HCT116 (cell line): ENCODE results near the gene RIN3. TPM values are rescaled to one million over a fixed set of nuclear protein-coding genes. Genes with fewer than 3 reads are reported as not detected.

Source experiments
- ATAC-seq: fragments of 200-7000 bp; cut with Tn5 transposase; 2 replicates; pipeline ENCODE4 v1.9.1; 2020; ENCODE audit warnings: mild to moderate bottlenecking, moderate library complexity
- BruUV-seq: library from RNA; stranded (reverse); fragments of 400-500 nt; replicated peaks from 2 replicates; lab custom pipeline; 2021; lab: Mats Ljungman, UMichigan
- CTCF ChIA-PET: fragments of 300-600 bp; sonication (Branson Sonifier 250); formaldehyde crosslinking; loops from one replicate; lab custom pipeline; 2021; ENCODE audit warnings: antibody characterized with exemption; lab: Charles Lee
- POLR2A ChIA-PET: fragments of 300-600, 350-600 bp; sonication (Branson Sonifier 250); formaldehyde crosslinking; loops from one replicate; lab custom pipeline; 2021; ENCODE audit warnings: antibody characterized with exemption; lab: Charles Lee
- RAD21 ChIA-PET, 2 experiments: fragments of 300-600 bp; sonication (Branson Sonifier 250); formaldehyde crosslinking; loops; one replicate each; lab custom pipeline; 2023; ENCODE audit warnings: low total read pairs in 2 of 2; ENCODE audit not compliant: uncharacterized antibody in 2 of 2, unreplicated experiment in 2 of 2, low non-redundant PET in 1 of 2; lab: Charles Lee
- DNase-seq: peaks from one replicate; pipeline ENCODE4 v3.0.0-alpha.2; 2010; ENCODE audit warnings: low read depth, low spot score
- H2AFZ ChIP-seq: fragments of 200-600 bp; shearing (Covaris generic), sonication (generic); 2 replicates; pipeline ENCODE4 v1.6.1; 2017; ENCODE audit warnings: low read depth, mixed run types, mixed read lengths, antibody characterized with exemption, low read length; ENCODE audit not compliant: poor library complexity, severe bottlenecking
- H3K27ac ChIP-seq: 2 replicates; pipeline ENCODE4 v1.5.1; 2012; ENCODE audit warnings: low read depth, low read length
- H3K27me3 ChIP-seq: fragments of 200-600 bp; sonication (generic); 2 replicates; pipeline ENCODE4 v1.6.1; 2016; ENCODE audit warnings: mixed run types, low read length, mixed read lengths; ENCODE audit not compliant: insufficient read depth
- H3K36me3 ChIP-seq, 2 experiments: fragments of 200-500 bp in 1 of 2; fragments of 200-600 bp in 1 of 2; sonication (Bioruptor generic) in 1 of 2; sonication (generic) in 1 of 2; 2 replicates each; pipeline versions ENCODE4 v1.5.1 to v1.6.1; 2014 to 2016; ENCODE audit warnings: low read length in 2 of 2, inconsistent platforms in 1 of 2, mixed read lengths in 1 of 2, mixed run types in 1 of 2; ENCODE audit not compliant: insufficient read depth in 2 of 2, control insufficient read depth in 1 of 2
- H3K4me1 ChIP-seq, 2 experiments: fragments of 200-600 bp in 1 of 2; sonication (generic) in 1 of 2; 2 replicates each; pipeline versions ENCODE4 v1.5.1 to v1.6.1; 2012 to 2017; ENCODE audit warnings: low read length in 2 of 2, inconsistent platforms in 1 of 2, mild to moderate bottlenecking in 1 of 2, mixed read lengths in 1 of 2, mixed run types in 1 of 2, moderate library complexity in 1 of 2; ENCODE audit not compliant: insufficient read depth in 2 of 2, control insufficient read depth in 1 of 2
- H3K4me2 ChIP-seq: fragments of 200-600 bp; sonication (generic); 2 replicates; pipeline ENCODE4 v1.6.1; 2017; ENCODE audit warnings: mixed run types, low read length, mixed read lengths
- H3K4me3 ChIP-seq, 2 experiments: fragments of 200-600 bp in 1 of 2; sonication (generic) in 1 of 2; replicated peaks in 1 of 2; 2 replicates each; pipeline ENCODE4 v1.5.1; 2011 to 2016; ENCODE audit warnings: low read length in 2 of 2, control low read depth in 1 of 2, low read depth in 1 of 2, mild to moderate bottlenecking in 1 of 2, mixed read lengths in 1 of 2, mixed run types in 1 of 2
- H3K79me2 ChIP-seq: fragments of 200-600 bp; sonication (generic); 2 replicates; pipeline ENCODE4 v1.6.1; 2017; ENCODE audit warnings: mild to moderate bottlenecking, mixed run types, low read length, moderate library complexity, mixed read lengths; ENCODE audit not compliant: insufficient read depth
- H3K9ac ChIP-seq: fragments of 200-600 bp; sonication (generic); 2 replicates; pipeline ENCODE4 v1.6.1; 2016; ENCODE audit warnings: low read length, mixed read lengths
- H3K9me2 ChIP-seq: fragments of 200-600 bp; sonication (generic), shearing (Covaris generic); 2 replicates; pipeline ENCODE4 v1.6.1; 2017; ENCODE audit warnings: mixed run types, mild to moderate bottlenecking, moderate library complexity; ENCODE audit not compliant: insufficient read depth
- H3K9me3 ChIP-seq, 2 experiments: fragments of 200-500 bp in 1 of 2; fragments of 200-600 bp in 1 of 2; sonication (Bioruptor generic) in 1 of 2; sonication (generic) in 1 of 2; 2 replicates each; pipeline ENCODE4 v1.6.1; 2014 to 2017; ENCODE audit warnings: low read length in 2 of 2, mixed read lengths in 2 of 2, inconsistent platforms in 1 of 2, low read depth in 1 of 2, mild to moderate bottlenecking in 1 of 2, mixed run types in 1 of 2, moderate library complexity in 1 of 2; ENCODE audit not compliant: control insufficient read depth in 1 of 2, insufficient read depth in 1 of 2
- H4K20me1 ChIP-seq: fragments of 200-600 bp; sonication (generic), shearing (Covaris generic); 2 replicates; pipeline ENCODE4 v1.6.1; 2017; ENCODE audit warnings: mixed run types, mild to moderate bottlenecking, moderate library complexity; ENCODE audit not compliant: insufficient read depth
- ATF3 ChIP-seq: IDR thresholded peaks from 2 replicates; pipeline ENCODE4 v1.6.1; 2012
- CBX3 ChIP-seq: IDR thresholded peaks from 2 replicates; pipeline ENCODE4 v1.6.1; 2012; ENCODE audit warnings: low read depth
- CTCF ChIP-seq, 3 experiments: fragments of 200-600 bp in 1 of 3; sonication (generic) in 1 of 3; IDR thresholded peaks in 2 of 3; conservative IDR thresholded peaks in 1 of 3; 2 replicates each; pipeline ENCODE4 v1.5.1; 2012 to 2017; ENCODE audit warnings: low read depth in 2 of 3, low read length in 2 of 3, antibody characterized with exemption in 1 of 3, borderline replicate concordance in 1 of 3, control low read depth in 1 of 3, mild to moderate bottlenecking in 1 of 3, mixed read lengths in 1 of 3, mixed run types in 1 of 3, moderate library complexity in 1 of 3; ENCODE audit not compliant: insufficient read depth in 1 of 3
- ELF1 ChIP-seq: IDR thresholded peaks from 2 replicates; pipeline ENCODE4 v1.6.1; 2012; ENCODE audit warnings: low read depth, borderline replicate concordance
- EZH2phosphoT487 ChIP-seq: fragments of 200-600 bp; IDR thresholded peaks from 2 replicates; pipeline ENCODE4 v1.6.1; 2018; ENCODE audit warnings: antibody characterized with exemption, borderline replicate concordance
- FOSL1 ChIP-seq: IDR thresholded peaks from 2 replicates; pipeline ENCODE4 v1.6.1; 2012; ENCODE audit warnings: low read depth
- MAX ChIP-seq: IDR thresholded peaks from 2 replicates; pipeline ENCODE4 v1.6.1; 2012
- POLR2AphosphoS5 ChIP-seq: IDR thresholded peaks from 2 replicates; pipeline ENCODE4 v1.6.1; 2011; ENCODE audit warnings: mild to moderate bottlenecking, low read depth, low read length, moderate library complexity
- REST ChIP-seq: IDR thresholded peaks from 2 replicates; pipeline ENCODE4 v1.6.1; 2012; ENCODE audit warnings: low read depth
- SIN3A ChIP-seq: IDR thresholded peaks from 2 replicates; pipeline ENCODE4 v1.6.1; 2012; ENCODE audit warnings: low read depth
- SP1 ChIP-seq: IDR thresholded peaks from 2 replicates; pipeline ENCODE4 v1.6.1; 2012; ENCODE audit warnings: low read depth
- TCF7L2 ChIP-seq: IDR thresholded peaks from 2 replicates; pipeline ENCODE4 v1.7.0; 2011; ENCODE audit warnings: borderline replicate concordance, inconsistent platforms; ENCODE audit not compliant: insufficient read depth, insufficient read length; ENCODE audit errors: extremely low read depth
- YY1 ChIP-seq: IDR thresholded peaks from 2 replicates; pipeline ENCODE4 v1.6.1; 2011; ENCODE audit warnings: low read length, low read depth, moderate library complexity, mild to moderate bottlenecking; ENCODE audit not compliant: insufficient replicate concordance; ENCODE audit errors: extremely low read depth
- ZBTB33 ChIP-seq: IDR thresholded peaks from 2 replicates; pipeline ENCODE4 v1.6.1; 2011; ENCODE audit warnings: mild to moderate bottlenecking, low read length, moderate library complexity; ENCODE audit not compliant: insufficient replicate concordance; ENCODE audit errors: extremely low read depth
- ZFX ChIP-seq: fragments of 450-650 bp; IDR thresholded peaks from 2 replicates; pipeline ENCODE4 v1.6.1; 2017
- intact Hi-C: fragments of 100-400 bp; cut with micrococcal nuclease; formaldehyde crosslinking; loops from 2 replicates; pipeline ENCODE4 v1.10.0; 2022
- total RNA-seq: library from RNA; stranded (reverse); gene quantifications from one replicate; pipeline ENCODE4 v1.2.1, GENCODE V29; 2021; ENCODE audit not compliant: unreplicated experiment

The RIN3 gene
- total RNA-seq, 1 experiment from 2014 or later, result 22.2 TPM

- Histone ChIP-seq H4K20me1 (no peaks in the 10 kb centered on the region), H3K9me3 (no peaks in the 10 kb centered on the region), H3K9ac (no peak overlapping the region), H3K9me2 (no peaks in the 10 kb centered on the region), H3K27me3 (peaks cover 9% of the 10 kb centered on the region; the same call in 1 of the 2 replicates), H3K27ac (no peak overlapping the region), H3K4me1 (peaks cover 36 to 43% of the 10 kb centered on the region in 2 experiments), H3K4me2 (no peak overlapping the region), H3K79me2 (no peaks in the 10 kb centered on the region), H3K4me3 (no peak overlapping the region), H2AFZ (no peak overlapping the region), H3K36me3 (no peaks in the 10 kb centered on the region)
- TF ChIP-seq ELF1 (no peak), EZH2phosphoT487 (no peak), MAX (no peak), FOSL1 (no peak), SP1 (no peak), ZFX (no peak), CTCF (IDR thresholded peaks at IDR 0.05 in 2 of 3, conservative IDR thresholded peaks at IDR 0.05 in 1 of 3; ENCODE audit: borderline replicate concordance in 1 of 3, insufficient read depth in 1 of 3, low read depth in 2 of 3, low read length in 2 of 3) (no peak), POLR2AphosphoS5 (no peak), ZBTB33 (no peak), TCF7L2 (no peak), SIN3A (no peak), ATF3 (no peak), CBX3 (no peak), REST (no peak), YY1 (no peak)
- ChIA-PET RAD21 (no interaction called here), POLR2A (no interaction called here), CTCF (interaction anchor here (1.0 kb wide), 1 partner anchor 11 kb away, joined by 7 read pairs; no protein-coding TSS in a partner anchor)
- intact Hi-C loops, result no loop called here
- ATAC-seq (no peak), DNase-seq (no peak)
- no TSS peak for BruUV-seq
Observed at GRCh38 chr14:92692822-92693226, 179.2 kb downstream of the RIN3 start.
